ENCODE measurements around the gene PTPRO.

The PTPRO gene

GRCh38 chr12:15575671-15576541, 253.6 kb downstream of the PTPRO start:
- no peak overlapping the region for H3K4me3 ChIP-seq (ENCODE audit: low read depth, low read length)
- TF ChIP-seq CTCF (IDR thresholded peaks at IDR 0.05; ENCODE audit: low read depth, low read length) = no peak
- no peaks in the 10 kb centered on the region for H3K9me3 ChIP-seq (ENCODE audit: severe bottlenecking)
- no peaks in the 10 kb centered on the region for H3K27me3 ChIP-seq (ENCODE audit: insufficient read depth, low read depth, severe bottlenecking)
- no peak overlapping the region for H3K27ac ChIP-seq
- no peaks in the 10 kb centered on the region for H3K36me3 ChIP-seq
- DNase-seq = no peak

- H3K4me3 ChIP-seq (ENCODE audit: low read depth, low read length) = no peak overlapping the region
- no peak for DNase-seq
- H3K27me3 ChIP-seq (ENCODE audit: insufficient read depth, low read depth, severe bottlenecking) = no peaks in the 10 kb centered on the region
- no peaks in the 10 kb centered on the region for H3K36me3 ChIP-seq
- H3K9me3 ChIP-seq (ENCODE audit: severe bottlenecking) = peaks cover 4% of the 10 kb centered on the region
- H3K27ac ChIP-seq = no peak overlapping the region
- no peak for TF ChIP-seq CTCF (IDR thresholded peaks at IDR 0.05; ENCODE audit: low read depth, low read length)
These were observed 258.1 kb downstream of the PTPRO start for GRCh38 chr12:15580431-15580830.

- no peak overlapping the region for H3K4me3 ChIP-seq (ENCODE audit: low read depth, low read length)
- H3K27me3 ChIP-seq (ENCODE audit: insufficient read depth, low read depth, severe bottlenecking) = no peaks in the 10 kb centered on the region
- no peak for TF ChIP-seq CTCF (IDR thresholded peaks at IDR 0.05; ENCODE audit: low read depth, low read length)
- H3K36me3 ChIP-seq = no peaks in the 10 kb centered on the region
- H3K27ac ChIP-seq = no peak overlapping the region
- DNase-seq = no peak
- H3K9me3 ChIP-seq (ENCODE audit: severe bottlenecking) = peaks cover 4% of the 10 kb centered on the region
These were observed 258.7 kb downstream of the PTPRO start for GRCh38 chr12:15581006-15581405.

GRCh38 chr12:15583804-15584203, 261.5 kb downstream of the PTPRO start:
- no peak overlapping the region for H3K27ac ChIP-seq
- H3K9me3 ChIP-seq (ENCODE audit: severe bottlenecking) = peaks cover 4% of the 10 kb centered on the region
- H3K4me3 ChIP-seq (ENCODE audit: low read depth, low read length) = no peak overlapping the region
- DNase-seq = no peak
- H3K36me3 ChIP-seq = no peaks in the 10 kb centered on the region
- no peak for TF ChIP-seq CTCF (IDR thresholded peaks at IDR 0.05; ENCODE audit: low read depth, low read length)
- H3K27me3 ChIP-seq (ENCODE audit: insufficient read depth, low read depth, severe bottlenecking) = no peaks in the 10 kb centered on the region

GRCh38 chr12:15584366-15585041, 262.2 kb downstream of the PTPRO start:
- DNase-seq = peak; percentile 26
- no peaks in the 10 kb centered on the region for H3K36me3 ChIP-seq
- peaks cover 4% of the 10 kb centered on the region for H3K9me3 ChIP-seq (ENCODE audit: severe bottlenecking)
- H3K27me3 ChIP-seq (ENCODE audit: insufficient read depth, low read depth, severe bottlenecking) = no peaks in the 10 kb centered on the region
- TF ChIP-seq CTCF (IDR thresholded peaks at IDR 0.05; ENCODE audit: low read depth, low read length) = peak; percentile 53; the same call in 1 of the 2 replicates
- H3K4me3 ChIP-seq (ENCODE audit: low read depth, low read length) = no peak overlapping the region
- no peak overlapping the region for H3K27ac ChIP-seq
